Mesenteric fat pad (tissue), 1 donor: ENCODE measurements around the gene KATNBL1. TPM values are rescaled to one million over a fixed set of nuclear protein-coding genes. Genes with fewer than 3 reads are reported as not detected.
A peak's percentile ranks its signal among the peaks of the same experiment; 100 is the strongest.

Experiments
- DNase-seq: peaks from one replicate; pipeline ENCODE4 v3.0.0-alpha.2; 2020; ENCODE audit warnings: low spot score
- total RNA-seq: library from RNA; stranded (reverse); fragmentation: NEBNext Ultra II Directional; extraction: Animal tissue kit (Norgen Biotek cat#: 25700); gene quantifications from one replicate; pipeline ENCODE4 v1.2.1, GENCODE V29; 2021
- donor health status: DM: yes; HTN: yes; CAD: no.

The KATNBL1 gene
- total RNA-seq, 1 donor from 2014 or later: 48.5 TPM

GRCh38 chr15:34119291-34119690, 90.6 kb downstream of the KATNBL1 start:
- no peak for DNase-seq

DNA sequence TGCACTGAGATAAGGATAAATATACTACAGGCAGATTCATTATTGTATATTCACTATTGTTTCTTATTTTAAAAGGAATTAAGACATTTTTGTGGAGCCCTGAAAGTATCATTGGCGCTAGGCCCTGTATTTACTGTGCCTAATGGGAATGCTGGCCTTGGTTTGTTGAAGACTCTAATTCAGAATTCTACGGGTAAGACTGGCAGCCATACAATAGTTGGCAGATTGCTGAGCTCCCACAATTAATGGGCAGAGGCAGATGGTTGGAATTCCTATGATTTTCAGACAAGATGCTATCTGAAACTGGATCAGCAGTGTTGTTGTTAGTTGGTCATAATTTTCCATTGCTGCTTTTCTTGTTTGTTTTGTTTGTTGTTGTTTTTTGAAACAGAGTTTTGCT, 93.3 kb downstream of the KATNBL1 start:
- no peak for DNase-seq

DNA sequence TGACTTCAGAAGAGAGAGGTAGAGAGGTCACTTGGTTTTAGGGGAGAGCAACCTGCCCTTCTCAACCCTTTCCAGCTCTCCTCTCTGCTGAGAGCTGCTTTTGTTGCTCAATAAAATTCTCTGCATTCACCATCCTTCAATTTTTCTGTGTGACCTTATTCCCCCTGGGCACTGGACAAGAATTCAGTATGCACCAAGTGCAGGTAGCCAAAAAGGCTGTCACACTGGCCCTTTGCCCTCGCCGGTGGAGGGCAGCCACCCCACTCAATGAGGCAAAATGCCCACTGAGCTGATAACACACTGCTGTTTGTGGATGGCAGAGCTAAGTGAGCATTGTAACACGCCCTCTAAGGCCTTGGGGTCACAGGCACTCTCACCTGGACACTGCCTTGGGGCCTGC, 95.2 kb downstream of the KATNBL1 start:
- no peak for DNase-seq

- no peak for DNase-seq
Measured at GRCh38 chr15:34114215-34114614, 95.7 kb downstream of the KATNBL1 start.

GRCh38 chr15:34111488-34111887, 98.4 kb downstream of the KATNBL1 start:
- no peak for DNase-seq

GRCh38 chr15:34109797-34110663, 99.9 kb downstream of the KATNBL1 start:
- no peak for DNase-seq

- DNase-seq: no peak
Measured at GRCh38 chr15:34107315-34107714, 102.6 kb downstream of the KATNBL1 start.

DNA sequence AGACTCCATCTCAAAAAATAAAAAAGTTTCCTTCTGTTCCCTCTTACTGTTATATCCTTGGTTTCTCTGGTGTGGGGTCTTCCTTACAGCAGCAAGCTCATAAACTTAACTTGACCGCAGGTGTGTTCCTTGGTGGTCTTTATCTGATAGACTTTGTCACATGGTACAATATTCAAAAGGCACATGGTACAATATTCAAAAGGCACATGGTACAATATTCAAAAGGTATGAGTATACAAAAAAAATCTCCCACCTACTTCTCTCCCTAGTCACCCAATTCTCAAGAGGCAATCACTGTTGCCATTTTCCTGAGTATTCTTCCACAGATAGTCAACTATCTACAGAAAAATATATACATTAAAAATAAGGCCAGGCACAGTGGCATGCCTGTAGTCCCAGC, 103.5 kb downstream of the KATNBL1 start:
- no peak for DNase-seq

DNA sequence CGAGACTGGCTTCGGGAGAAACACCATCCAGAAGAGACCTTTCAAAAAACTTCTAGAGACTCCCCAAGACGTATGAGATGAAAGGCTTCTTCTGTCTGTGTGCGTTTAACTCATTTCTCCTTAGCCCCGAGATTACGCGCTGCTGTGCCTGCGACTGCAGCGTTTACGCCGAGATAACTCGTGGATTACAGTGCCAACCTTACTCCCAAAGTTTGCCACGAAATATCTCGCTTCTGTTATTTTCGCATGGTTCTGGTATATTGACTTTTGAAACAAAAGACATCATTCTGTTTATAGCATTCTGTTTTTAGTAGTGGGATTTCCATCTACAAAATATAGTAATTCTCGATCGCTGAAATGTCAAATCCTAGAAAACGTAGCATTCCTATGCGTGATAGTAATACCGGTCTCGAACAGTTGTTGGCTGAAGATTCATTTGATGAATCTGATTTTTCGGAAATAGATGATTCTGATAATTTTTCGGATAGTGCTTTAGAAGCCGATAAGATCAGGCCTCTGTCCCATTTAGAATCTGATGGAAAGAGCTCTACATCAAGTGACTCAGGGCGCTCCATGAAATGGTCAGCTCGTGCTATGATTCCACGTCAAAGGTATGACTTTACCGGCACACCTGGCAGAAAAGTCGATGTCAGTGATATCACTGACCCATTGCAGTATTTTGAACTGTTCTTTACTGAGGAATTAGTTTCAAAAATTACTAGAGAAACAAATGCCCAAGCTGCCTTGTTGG, 107.5 kb downstream of the KATNBL1 start:
- DNase-seq: no peak

DNA sequence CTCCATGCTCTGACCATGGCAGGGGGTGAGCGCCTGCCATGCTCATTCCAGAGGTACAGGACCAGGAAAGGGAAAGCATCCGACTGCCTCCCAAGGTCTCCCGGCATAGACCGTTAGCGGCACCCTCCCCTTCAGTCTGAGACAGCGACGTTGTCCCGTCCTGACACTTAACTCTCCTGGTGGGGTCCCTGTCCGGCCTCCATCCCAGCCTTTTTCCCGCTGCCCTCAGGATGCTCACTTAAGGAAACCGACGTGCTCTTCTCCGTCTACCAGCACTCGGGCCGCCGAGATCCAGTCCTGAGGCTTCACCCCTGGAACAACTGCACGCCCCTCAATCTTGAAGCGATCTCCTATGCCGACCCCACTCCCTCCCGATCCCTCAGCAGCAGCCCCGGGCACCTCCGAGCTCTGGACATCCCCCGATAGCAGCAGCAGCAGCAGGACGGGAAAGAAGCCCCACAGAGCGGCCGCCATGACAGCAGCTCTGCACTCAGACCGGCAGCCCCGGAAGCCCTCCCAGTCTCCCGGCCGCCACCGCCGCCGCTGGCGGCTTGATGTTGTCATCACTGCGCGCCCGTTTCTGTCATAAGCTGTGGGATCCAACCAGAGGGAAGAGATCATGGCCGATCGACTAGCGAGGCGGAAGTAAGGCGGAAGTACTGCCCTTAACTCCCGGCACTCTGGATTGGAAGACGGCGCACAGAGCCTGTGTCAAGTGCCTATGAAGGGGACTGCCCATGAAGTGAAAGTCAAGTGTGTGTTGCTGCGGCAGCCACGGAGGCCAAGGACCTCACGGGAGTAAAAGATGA, 108.3 kb downstream of the KATNBL1 start, which contains the start of the genes EMC7 and PGBD4:
EMC7 (minus strand) TSS at position 497 of the 809 bp plus-strand sequence; CDS start at position 474, 23 bp downstream.
PGBD4 (plus strand) TSS at position 718 of the 809 bp plus-strand sequence. CDS start 449 bp downstream, outside the sequence.
- DNase-seq: peak; percentile 100

GRCh38 chr15:34099914-34100313, 110.0 kb downstream of the KATNBL1 start:
- DNase-seq: no peak

Other genes starting within 250 kb of the KATNBL1 start
- gene CHRM5, start 241.6 kb downstream of the KATNBL1 start, total RNA-seq: not detected
- 21.2 TPM for gene AVEN, start 170.9 kb downstream of the KATNBL1 start, total RNA-seq
- gene EMC7, start 108.2 kb downstream of the KATNBL1 start, total RNA-seq: 69.0 TPM
- 0.96 TPM for gene PGBD4, start 108.0 kb downstream of the KATNBL1 start, total RNA-seq
- gene EMC4, start 14.9 kb upstream of the KATNBL1 start, total RNA-seq: 76.6 TPM
- 22.8 TPM for gene SLC12A6, start 127.7 kb upstream of the KATNBL1 start, total RNA-seq
- 157 TPM for gene NOP10, start 133.0 kb upstream of the KATNBL1 start, total RNA-seq
- not detected for gene NUTM1, start 133.2 kb upstream of the KATNBL1 start, total RNA-seq
- 24.1 TPM for gene LPCAT4, start 157.1 kb upstream of the KATNBL1 start, total RNA-seq
- gene GOLGA8A, start 227.7 kb upstream of the KATNBL1 start, total RNA-seq: 43.6 TPM